Type B pancreatic cell (in vitro differentiated cells): ENCODE measurements around the gene PHAF1. TPM values are rescaled to one million over a fixed set of nuclear protein-coding genes. Genes with fewer than 3 reads are reported as not detected.

Experiments used
- DNase-seq: peaks from one replicate; pipeline ENCODE4 v3.0.0; 2021; ENCODE audit warnings: mixed read lengths; ENCODE audit not compliant: unreplicated experiment; ENCODE audit errors: extremely low spot score
- H3K27ac Mint-ChIP-seq: 2 replicates; pipeline ENCODE4 v1.8.0; 2021; ENCODE audit warnings: mild to moderate bottlenecking, mixed read lengths
- H3K27me3 Mint-ChIP-seq: 2 replicates; pipeline ENCODE4 v1.8.0; 2021; ENCODE audit warnings: mixed read lengths
- H3K36me3 Mint-ChIP-seq: 2 replicates; pipeline ENCODE4 v1.8.0; 2021; ENCODE audit warnings: mixed read lengths
- H3K4me1 Mint-ChIP-seq: one replicate; pipeline ENCODE4 v1.8.0; 2021; ENCODE audit warnings: mixed read lengths; ENCODE audit not compliant: unreplicated experiment
- H3K4me3 Mint-ChIP-seq: 2 replicates; pipeline ENCODE4 v1.8.0; 2021; ENCODE audit warnings: mild to moderate bottlenecking, mixed read lengths
- H3K9me3 Mint-ChIP-seq: 2 replicates; pipeline ENCODE4 v1.8.0; 2021; ENCODE audit warnings: mixed read lengths
- CTCF ChIP-seq: fragments of 200-600 bp; sonication (generic); conservative IDR thresholded peaks from 2 replicates; pipeline ENCODE4 v1.5.0; 2021; ENCODE audit warnings: antibody characterized with exemption, mild to moderate bottlenecking
- total RNA-seq: library from RNA; stranded (reverse); gene quantifications from 2 replicates; pipeline ENCODE4 v1.2.1, GENCODE V29; 2021; ENCODE audit warnings: low replicate concordance

Gene PHAF1
- total RNA-seq, 1 donor from 2014 or later, result 22.8 TPM

DNA sequence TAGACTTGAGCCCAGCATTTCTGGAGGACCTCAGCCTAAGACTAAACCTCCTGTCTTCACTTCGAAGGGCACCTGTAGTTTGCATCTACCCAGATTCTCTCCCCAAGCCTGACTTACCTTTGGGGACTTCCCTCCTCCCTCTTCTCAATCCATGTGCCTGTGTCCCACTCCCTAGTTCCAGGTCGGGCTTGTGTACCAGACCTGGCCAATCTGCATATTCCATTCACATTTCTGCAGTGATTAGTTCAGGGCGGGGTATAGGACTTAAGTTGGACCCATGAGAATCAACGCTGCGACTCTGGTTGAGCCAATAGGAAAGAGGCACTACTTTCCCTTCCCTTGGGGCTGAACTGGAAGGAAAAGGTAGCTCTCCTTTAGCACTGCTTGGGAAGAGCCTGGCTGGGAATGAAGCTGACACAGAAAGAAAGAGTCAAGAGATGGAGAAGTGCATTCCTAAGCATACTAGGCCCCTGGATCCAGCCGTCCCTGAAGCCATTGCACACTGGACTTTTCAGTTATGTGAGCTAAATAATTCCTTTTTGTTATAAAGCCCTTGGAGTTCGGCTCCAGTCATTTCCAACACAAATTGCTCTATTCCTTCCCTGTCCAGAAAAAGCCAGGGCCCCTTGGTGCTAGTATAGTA is 47.5 kb downstream of the PHAF1 start:
- H3K4me1 Mint-ChIP-seq, result peaks cover 3% of the 10 kb centered on the region
- no peaks in the 10 kb centered on the region for H3K36me3 Mint-ChIP-seq
- no peaks in the 10 kb centered on the region for H3K9me3 Mint-ChIP-seq
- peak overlapping the region; percentile 30 for H3K4me3 Mint-ChIP-seq
- TF ChIP-seq CTCF, result no peak
- H3K27me3 Mint-ChIP-seq, result peaks cover 89% of the 10 kb centered on the region
- H3K27ac Mint-ChIP-seq, result peak overlapping the region; percentile 23
- DNase-seq, result no peak

DNA sequence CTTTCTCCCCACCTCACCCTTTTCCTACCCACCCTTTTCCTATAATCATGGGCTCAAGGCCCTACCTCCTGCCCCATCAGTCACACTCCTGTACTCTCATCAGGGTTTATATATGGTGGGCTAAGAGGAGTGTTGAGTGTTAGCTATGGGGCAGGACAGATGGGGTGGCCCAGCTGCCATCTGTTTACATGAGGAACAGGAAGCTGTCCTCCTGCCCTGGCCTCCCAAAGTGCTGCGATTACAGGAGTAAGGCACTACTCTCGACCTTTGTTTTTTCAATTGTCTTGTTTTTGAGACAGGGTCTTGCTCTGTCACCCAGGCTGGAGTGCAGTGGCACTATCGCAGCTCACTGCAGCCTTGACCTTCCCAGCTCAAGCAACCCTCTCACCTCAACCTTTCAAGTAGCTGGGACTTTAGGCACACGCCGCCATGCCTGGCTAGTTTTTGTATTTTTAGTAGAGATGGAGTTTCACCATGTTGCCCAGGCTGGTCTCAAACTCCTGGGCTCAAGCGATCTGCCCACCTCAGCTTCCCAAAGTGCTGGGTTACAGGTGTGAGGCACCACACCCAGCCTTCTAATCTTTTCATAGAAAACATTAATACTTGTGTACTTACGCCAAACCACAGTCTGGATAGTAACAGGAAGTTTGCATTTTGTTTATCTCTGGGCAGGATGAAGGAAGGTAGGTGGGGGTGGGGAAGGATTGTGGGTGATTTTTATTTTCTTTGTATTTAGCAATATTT is 48.3 kb downstream of the PHAF1 start:
- Mint-ChIP-seq H3K4me1 (peaks cover 3% of the 10 kb centered on the region), H3K27me3 (peaks cover 86% of the 10 kb centered on the region), H3K4me3 (peak overlapping the region; percentile 83), H3K9me3 (no peaks in the 10 kb centered on the region), H3K36me3 (no peaks in the 10 kb centered on the region), H3K27ac (peak overlapping the region; percentile 23)
- no peak for TF ChIP-seq CTCF
- DNase-seq, result no peak

DNA sequence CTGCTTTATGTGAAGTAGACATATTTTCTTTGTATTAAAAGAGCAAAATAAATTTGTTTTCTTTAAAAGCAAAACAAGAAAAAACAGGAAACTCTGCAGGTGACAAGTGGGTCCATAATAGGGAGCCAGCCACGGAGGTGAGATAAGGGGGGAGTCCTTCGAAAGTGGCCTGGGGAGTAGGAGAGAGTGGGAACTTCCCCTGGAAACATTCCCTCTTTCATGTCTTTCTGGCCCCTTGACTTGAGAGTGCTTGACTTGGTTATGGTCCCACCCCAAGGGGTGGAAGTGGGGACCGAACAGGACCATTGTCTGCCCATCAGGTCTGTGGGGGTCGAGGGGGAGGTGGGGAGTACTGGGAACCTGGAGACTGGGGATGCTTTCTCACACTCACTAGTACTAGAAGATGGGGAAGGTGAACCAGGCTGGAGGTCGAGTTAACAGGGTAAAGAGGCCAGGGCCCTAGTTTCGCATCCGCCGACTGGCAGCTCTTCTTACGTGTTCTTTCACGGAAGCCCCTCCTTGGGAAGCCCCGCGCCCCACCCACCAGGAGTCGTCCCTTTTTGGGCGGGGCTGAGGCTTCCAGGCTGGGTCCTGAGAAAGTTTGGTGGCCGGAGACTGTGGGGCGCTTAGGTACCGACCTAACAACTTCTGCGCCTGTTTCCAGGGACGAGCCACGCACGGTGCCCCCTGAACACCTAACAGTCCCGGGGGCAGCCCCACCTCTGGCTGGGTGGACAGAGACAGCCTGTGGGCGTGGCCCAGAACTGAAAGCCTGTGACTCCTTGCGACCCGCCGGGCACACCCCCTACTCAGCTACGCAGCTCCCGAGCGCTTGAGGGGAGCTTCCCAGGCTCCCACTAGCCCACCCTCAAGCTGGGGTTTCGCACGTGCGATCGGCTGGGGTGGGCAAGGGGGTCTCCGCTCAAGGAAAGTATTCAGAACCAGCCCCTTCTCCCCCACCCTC is 49.2 kb downstream of the PHAF1 start:
- peak overlapping the region; percentile 62 for H3K27ac Mint-ChIP-seq

DNA sequence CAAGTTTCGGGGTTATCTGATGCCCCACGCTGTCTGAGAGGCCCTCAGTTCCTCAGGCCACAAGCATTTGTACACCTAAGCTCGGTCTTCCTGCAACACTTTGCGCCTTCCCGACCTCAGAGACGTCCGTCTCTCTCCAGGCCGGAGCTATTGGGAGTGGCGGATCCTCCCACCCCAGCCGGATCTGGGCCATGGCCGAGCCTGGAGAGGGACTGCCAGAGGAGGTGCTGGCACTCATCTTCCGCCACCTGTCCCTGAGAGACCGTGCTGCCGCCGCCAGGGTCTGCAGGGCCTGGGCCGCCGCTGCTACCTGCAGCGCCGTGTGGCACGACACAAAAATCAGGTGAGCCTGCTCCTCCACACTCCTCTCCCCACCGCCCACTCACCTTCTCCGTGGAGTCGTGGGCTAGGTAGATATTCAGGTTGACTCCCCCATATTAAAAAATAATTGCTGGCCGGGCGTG is 51.9 kb downstream of the PHAF1 start:
- TF ChIP-seq CTCF, result no peak
- H3K4me3 Mint-ChIP-seq, result no peak overlapping the region
- H3K36me3 Mint-ChIP-seq, result no peaks in the 10 kb centered on the region
- no peak overlapping the region for H3K27ac Mint-ChIP-seq
- peaks cover 3% of the 10 kb centered on the region for H3K4me1 Mint-ChIP-seq
- peaks cover 83% of the 10 kb centered on the region for H3K27me3 Mint-ChIP-seq
- no peak for DNase-seq
- H3K9me3 Mint-ChIP-seq, result no peaks in the 10 kb centered on the region

More for the DNA sequence above, 49.2 kb downstream of the PHAF1 start:
- Mint-ChIP-seq H3K4me3 (peak overlapping the region; percentile 83), H3K36me3 (no peaks in the 10 kb centered on the region), H3K27me3 (peaks cover 82% of the 10 kb centered on the region), H3K4me1 (peaks cover 3% of the 10 kb centered on the region), H3K9me3 (no peaks in the 10 kb centered on the region)
- no peak for DNase-seq
- no peak for TF ChIP-seq CTCF

GRCh38 chr16:67162506-67163163 is 52.9 kb downstream of the PHAF1 start:
- Mint-ChIP-seq H3K27ac (no peak overlapping the region), H3K27me3 (peaks cover 83% of the 10 kb centered on the region), H3K36me3 (no peaks in the 10 kb centered on the region), H3K4me1 (peaks cover 3% of the 10 kb centered on the region), H3K9me3 (no peaks in the 10 kb centered on the region), H3K4me3 (peak overlapping the region; percentile 60)
- DNase-seq, result no peak
- TF ChIP-seq CTCF, result peak; percentile 15
